HEK293 (cell line): ENCODE measurements around the gene FOXP1.

ENCODE experiments used
- CTCF ChIP-seq: fragments of 450-650 bp; formaldehyde crosslinking; IDR thresholded peaks from 2 replicates; pipeline ENCODE4 v1.5.1; 2016; ENCODE audit warnings: missing biosample characterization, missing genetic modification characterization
- PRDM2 ChIP-seq: fragments of 450-650 bp; formaldehyde crosslinking; IDR thresholded peaks from 2 replicates; pipeline ENCODE4 v1.5.1; 2016; ENCODE audit warnings: missing biosample characterization, missing genetic modification characterization, borderline replicate concordance
- ZBTB11 ChIP-seq: fragments of 450-650 bp; formaldehyde crosslinking; conservative IDR thresholded peaks from 2 replicates; pipeline ENCODE4 v1.5.1; 2016; ENCODE audit warnings: low read depth, missing biosample characterization, missing genetic modification characterization
- ZNF2 ChIP-seq: fragments of 450-650 bp; formaldehyde crosslinking; IDR thresholded peaks from 2 replicates; pipeline ENCODE4 v1.5.1; 2016; ENCODE audit warnings: missing biosample characterization, missing genetic modification characterization
- ZNF843 ChIP-seq: fragments of 450-650 bp; formaldehyde crosslinking; IDR thresholded peaks from 2 replicates; pipeline ENCODE4 v1.5.1; 2016; ENCODE audit warnings: missing biosample characterization, missing genetic modification characterization
- TF ChIP-seq, protein P1 (sequence below): fragments of 450-650 bp; formaldehyde crosslinking; IDR thresholded peaks from 2 replicates; pipeline ENCODE4 v1.5.1; 2016; ENCODE audit warnings: missing biosample characterization, missing genetic modification characterization
- TF ChIP-seq, protein P2 (sequence below): fragments of 450-650 bp; formaldehyde crosslinking; optimal IDR thresholded peaks from 2 replicates; pipeline ENCODE3; 2016; ENCODE audit warnings: missing biosample characterization, mild to moderate bottlenecking, missing genetic modification characterization

DNA sequence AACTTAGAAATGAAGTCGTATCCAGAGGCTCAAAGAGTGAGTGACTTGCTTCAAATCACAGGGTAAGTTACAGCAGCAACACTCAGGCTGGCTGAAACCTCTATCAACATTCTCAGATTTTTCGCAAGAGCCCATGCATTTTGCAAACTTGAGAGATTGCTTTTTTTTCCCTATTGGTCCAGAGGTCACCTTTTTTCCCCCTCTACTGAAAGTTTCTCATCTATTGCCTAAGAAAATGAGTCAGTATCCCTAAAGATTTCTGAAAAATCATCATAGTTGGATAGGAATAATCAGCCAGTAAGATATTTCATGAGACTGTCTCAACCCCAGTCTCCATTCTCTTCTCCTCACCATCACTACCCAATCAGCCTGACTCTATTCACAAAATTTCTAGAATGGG lies 410.6 kb downstream of the FOXP1 start:
- TF ChIP-seq CTCF (no peak), ZBTB11 (no peak), ZNF2 (tag by site-specific recombination) (no peak), ZNF843 (no peak), PRDM2 (tag by site-specific recombination) (no peak)
- TF ChIP-seq, protein P1, sequence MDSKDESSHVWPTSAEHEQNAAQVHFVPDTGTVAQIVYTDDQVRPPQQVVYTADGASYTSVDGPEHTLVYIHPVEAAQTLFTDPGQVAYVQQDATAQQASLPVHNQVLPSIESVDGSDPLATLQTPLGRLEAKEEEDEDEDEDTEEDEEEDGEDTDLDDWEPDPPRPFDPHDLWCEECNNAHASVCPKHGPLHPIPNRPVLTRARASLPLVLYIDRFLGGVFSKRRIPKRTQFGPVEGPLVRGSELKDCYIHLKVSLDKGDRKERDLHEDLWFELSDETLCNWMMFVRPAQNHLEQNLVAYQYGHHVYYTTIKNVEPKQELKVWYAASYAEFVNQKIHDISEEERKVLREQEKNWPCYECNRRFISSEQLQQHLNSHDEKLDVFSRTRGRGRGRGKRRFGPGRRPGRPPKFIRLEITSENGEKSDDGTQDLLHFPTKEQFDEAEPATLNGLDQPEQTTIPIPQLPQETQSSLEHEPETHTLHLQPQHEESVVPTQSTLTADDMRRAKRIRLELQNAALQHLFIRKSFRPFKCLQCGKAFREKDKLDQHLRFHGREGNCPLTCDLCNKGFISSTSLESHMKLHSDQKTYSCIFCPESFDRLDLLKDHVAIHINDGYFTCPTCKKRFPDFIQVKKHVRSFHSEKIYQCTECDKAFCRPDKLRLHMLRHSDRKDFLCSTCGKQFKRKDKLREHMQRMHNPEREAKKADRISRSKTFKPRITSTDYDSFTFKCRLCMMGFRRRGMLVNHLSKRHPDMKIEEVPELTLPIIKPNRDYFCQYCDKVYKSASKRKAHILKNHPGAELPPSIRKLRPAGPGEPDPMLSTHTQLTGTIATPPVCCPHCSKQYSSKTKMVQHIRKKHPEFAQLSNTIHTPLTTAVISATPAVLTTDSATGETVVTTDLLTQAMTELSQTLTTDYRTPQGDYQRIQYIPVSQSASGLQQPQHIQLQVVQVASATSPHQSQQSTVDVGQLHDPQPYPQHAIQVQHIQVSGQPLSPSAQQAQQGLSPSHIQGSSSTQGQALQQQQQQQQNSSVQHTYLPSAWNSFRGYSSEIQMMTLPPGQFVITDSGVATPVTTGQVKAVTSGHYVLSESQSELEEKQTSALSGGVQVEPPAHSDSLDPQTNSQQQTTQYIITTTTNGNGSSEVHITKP (tag by site-specific recombination): no peak
- TF ChIP-seq, protein P2, sequence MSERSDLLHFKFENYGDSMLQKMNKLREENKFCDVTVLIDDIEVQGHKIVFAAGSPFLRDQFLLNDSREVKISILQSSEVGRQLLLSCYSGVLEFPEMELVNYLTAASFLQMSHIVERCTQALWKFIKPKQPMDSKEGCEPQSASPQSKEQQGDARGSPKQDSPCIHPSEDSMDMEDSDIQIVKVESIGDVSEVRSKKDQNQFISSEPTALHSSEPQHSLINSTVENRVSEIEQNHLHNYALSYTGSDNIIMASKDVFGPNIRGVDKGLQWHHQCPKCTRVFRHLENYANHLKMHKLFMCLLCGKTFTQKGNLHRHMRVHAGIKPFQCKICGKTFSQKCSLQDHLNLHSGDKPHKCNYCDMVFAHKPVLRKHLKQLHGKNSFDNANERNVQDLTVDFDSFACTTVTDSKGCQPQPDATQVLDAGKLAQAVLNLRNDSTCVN (tag by site-specific recombination): no peak
